MM.1S (cell line): Measurements from ENCODE around the gene ABTB2.

Source experiments
- CTCF ChIP-seq: fragments of 300-600 bp; sonication (generic); IDR thresholded peaks from 2 replicates; pipeline ENCODE4 v1.5.1; 2016; ENCODE audit warnings: antibody characterized with exemption, low read length, mixed read lengths
- EZH2 ChIP-seq: fragments of 300-600 bp; sonication (generic); optimal IDR thresholded peaks from 2 replicates; pipeline ENCODE3; 2017; ENCODE audit warnings: low read depth, mild to moderate bottlenecking, antibody characterized with exemption, low read length, mixed read lengths
- EZH2phosphoT487 ChIP-seq: fragments of 300-600 bp; sonication (generic); IDR thresholded peaks from 2 replicates; pipeline ENCODE4 v1.6.1; 2018; ENCODE audit warnings: antibody characterized with exemption, low read length

GRCh38 chr11:34155757-34156062 is 202.1 kb downstream of the ABTB2 start:
- TF ChIP-seq CTCF = no peak
- no peak for TF ChIP-seq EZH2
- TF ChIP-seq EZH2phosphoT487 = no peak
